H1 (cell line): ENCODE results near the gene NQO2.

Experiments
- CHD2 ChIP-seq: IDR thresholded peaks from 2 replicates; pipeline ENCODE4 v1.6.1; 2012; ENCODE audit warnings: low read length, improper control_type of control experiment
- CTCF ChIP-seq, 3 experiments: IDR thresholded peaks; 1 replicate in 2 of 3; 2 replicates in 1 of 3; pipeline versions ENCODE4 v1.5.1 to v1.6.1; 2011; ENCODE audit warnings: low read length in 3 of 3, mild to moderate bottlenecking in 3 of 3, inconsistent platforms in 2 of 3, low read depth in 1 of 3, moderate library complexity in 1 of 3; ENCODE audit not compliant: insufficient read depth in 1 of 3; ENCODE audit errors: control extremely low read depth in 1 of 3
- EGR1 ChIP-seq: IDR thresholded peaks from 2 replicates; pipeline ENCODE4 v1.6.1; 2011; ENCODE audit warnings: low read depth, low read length, borderline replicate concordance
- EZH2 ChIP-seq: fragments of 200-600 bp; sonication (generic); IDR thresholded peaks from 2 replicates; pipeline ENCODE4 v1.7.1; 2012; ENCODE audit warnings: low read depth, mild to moderate bottlenecking, moderate library complexity, low read length, inconsistent platforms; ENCODE audit not compliant: severe bottlenecking
- JUN ChIP-seq: IDR thresholded peaks from 2 replicates; pipeline ENCODE4 v1.6.1; 2011; ENCODE audit warnings: low read depth, mild to moderate bottlenecking, improper control_type of control experiment, low read length
- JUND ChIP-seq: IDR thresholded peaks from 2 replicates; pipeline ENCODE4 v1.6.1; 2011; ENCODE audit warnings: mild to moderate bottlenecking, improper control_type of control experiment, low read length
- POLR2AphosphoS5 ChIP-seq: IDR thresholded peaks from 2 replicates; pipeline ENCODE4 v1.6.1; 2011; ENCODE audit warnings: low read depth, low read length
- TAF1 ChIP-seq: IDR thresholded peaks from 2 replicates; pipeline ENCODE4 v1.6.1; 2011; ENCODE audit warnings: mild to moderate bottlenecking, low read depth, low read length
- USF2 ChIP-seq: IDR thresholded peaks from 2 replicates; pipeline ENCODE4 v1.6.1; 2011; ENCODE audit warnings: low read length, improper control_type of control experiment
- YY1 ChIP-seq: IDR thresholded peaks from 2 replicates; pipeline ENCODE4 v1.6.1; 2011; ENCODE audit warnings: low read depth, mild to moderate bottlenecking, low read length

- TF ChIP-seq JUND (no peak), POLR2AphosphoS5 (no peak), CTCF (IDR thresholded peaks at IDR 0.05; ENCODE audit: control extremely low read depth in 1 of 3, insufficient read depth in 1 of 3, low read depth in 1 of 3, low read length in 3 of 3) (no peak), EZH2 (no peak), CHD2 (no peak), EGR1 (no peak), TAF1 (no peak), JUN (no peak), YY1 (no peak), USF2 (no peak)
Measured at GRCh38 chr6:3007571-3007970, 7.9 kb downstream of the NQO2 start.
